Glutamatergic neuron (in vitro differentiated cells): ENCODE data around the gene H2BK1. TPM values are rescaled to one million over a fixed set of nuclear protein-coding genes. Genes with fewer than 3 reads are reported as not detected.
A peak's percentile ranks its signal among the peaks of the same experiment; 100 is the strongest.

ENCODE experiments used
- DNase-seq: peaks from one replicate; pipeline ENCODE4 v3.0.0; 2022
- H3K27ac Mint-ChIP-seq: one replicate; pipeline ENCODE4 v1.8.0; 2020; ENCODE audit warnings: mild to moderate bottlenecking, mixed read lengths, inconsistent platforms; ENCODE audit not compliant: unreplicated experiment
- H3K27me3 Mint-ChIP-seq: one replicate; pipeline ENCODE4 v1.8.0; 2020; ENCODE audit warnings: mild to moderate bottlenecking, moderate library complexity, mixed read lengths, inconsistent platforms; ENCODE audit not compliant: unreplicated experiment
- H3K36me3 Mint-ChIP-seq: one replicate; pipeline ENCODE4 v1.8.0; 2020; ENCODE audit warnings: mild to moderate bottlenecking, mixed read lengths, inconsistent platforms; ENCODE audit not compliant: unreplicated experiment
- H3K4me1 Mint-ChIP-seq: one replicate; pipeline ENCODE4 v1.8.0; 2020; ENCODE audit warnings: mild to moderate bottlenecking, low read depth, mixed read lengths, inconsistent platforms; ENCODE audit not compliant: unreplicated experiment
- H3K4me3 Mint-ChIP-seq: one replicate; pipeline ENCODE4 v1.8.0; 2020; ENCODE audit warnings: mild to moderate bottlenecking, mixed read lengths, inconsistent platforms; ENCODE audit not compliant: unreplicated experiment
- H3K9me3 Mint-ChIP-seq: one replicate; pipeline ENCODE4 v1.8.0; 2020; ENCODE audit warnings: mild to moderate bottlenecking, moderate library complexity, mixed read lengths, inconsistent platforms; ENCODE audit not compliant: unreplicated experiment
- CTCF ChIP-seq: fragments of 200-600 bp; sonication (generic); IDR thresholded peaks from one replicate; pipeline ENCODE4 v1.5.0; 2021; ENCODE audit not compliant: partially characterized antibody, unreplicated experiment
- total RNA-seq: library from RNA; stranded (reverse); fragmentation: NEBNext Ultra II Directional; extraction: Animal tissue kit (Norgen Biotek cat#: 25700); gene quantifications from one replicate; pipeline ENCODE4 v1.2.1, GENCODE V29; 2021; ENCODE audit not compliant: unreplicated experiment

The H2BK1 gene
- total RNA-seq, 1 donor from 2014 or later: not detected

GRCh38 chr7:151204383-151205032 lies 5.8 kb downstream of the H2BK1 start:
- peaks cover 2% of the 10 kb centered on the region for H3K4me1 Mint-ChIP-seq
- no peak overlapping the region for H3K27ac Mint-ChIP-seq
- DNase-seq: no peak
- H3K27me3 Mint-ChIP-seq: peaks cover 9% of the 10 kb centered on the region
- H3K9me3 Mint-ChIP-seq: peaks cover 4% of the 10 kb centered on the region
- no peak for TF ChIP-seq CTCF
- no peaks in the 10 kb centered on the region for H3K36me3 Mint-ChIP-seq
- no peak overlapping the region for H3K4me3 Mint-ChIP-seq

- Mint-ChIP-seq H3K27me3 (peaks cover 8% of the 10 kb centered on the region), H3K4me3 (no peak overlapping the region), H3K27ac (no peak overlapping the region), H3K4me1 (peaks cover 2% of the 10 kb centered on the region), H3K36me3 (no peaks in the 10 kb centered on the region), H3K9me3 (peaks cover 6% of the 10 kb centered on the region)
- DNase-seq: no peak
- no peak for TF ChIP-seq CTCF
These were observed 7.5 kb downstream of the H2BK1 start for GRCh38 chr7:151202836-151203235.

- peaks cover 6% of the 10 kb centered on the region for H3K9me3 Mint-ChIP-seq
- peaks cover 2% of the 10 kb centered on the region for H3K4me1 Mint-ChIP-seq
- no peaks in the 10 kb centered on the region for H3K36me3 Mint-ChIP-seq
- no peak overlapping the region for H3K27ac Mint-ChIP-seq
- H3K27me3 Mint-ChIP-seq: peaks cover 8% of the 10 kb centered on the region
- H3K4me3 Mint-ChIP-seq: no peak overlapping the region
- no peak for TF ChIP-seq CTCF
- no peak for DNase-seq
These were observed 8.5 kb downstream of the H2BK1 start for GRCh38 chr7:151201751-151202150.

GRCh38 chr7:151201344-151201743 lies 8.9 kb downstream of the H2BK1 start:
- peaks cover 2% of the 10 kb centered on the region for H3K4me1 Mint-ChIP-seq

More at GRCh38 chr7:151201344-151201743, 8.9 kb downstream of the H2BK1 start:
- H3K4me3 Mint-ChIP-seq: peak overlapping the region; percentile 17
- H3K9me3 Mint-ChIP-seq: peaks cover 6% of the 10 kb centered on the region
- H3K27me3 Mint-ChIP-seq: peaks cover 8% of the 10 kb centered on the region
- no peak for TF ChIP-seq CTCF
- H3K36me3 Mint-ChIP-seq: no peaks in the 10 kb centered on the region
- no peak overlapping the region for H3K27ac Mint-ChIP-seq
- DNase-seq: no peak
